ENCODE measurements around the gene FBXL15.

Gene FBXL15

GRCh38 chr10:102457591-102458150, 37.0 kb downstream of the FBXL15 start:
- DNase-seq (ENCODE audit: low read depth), result no peak

DNA sequence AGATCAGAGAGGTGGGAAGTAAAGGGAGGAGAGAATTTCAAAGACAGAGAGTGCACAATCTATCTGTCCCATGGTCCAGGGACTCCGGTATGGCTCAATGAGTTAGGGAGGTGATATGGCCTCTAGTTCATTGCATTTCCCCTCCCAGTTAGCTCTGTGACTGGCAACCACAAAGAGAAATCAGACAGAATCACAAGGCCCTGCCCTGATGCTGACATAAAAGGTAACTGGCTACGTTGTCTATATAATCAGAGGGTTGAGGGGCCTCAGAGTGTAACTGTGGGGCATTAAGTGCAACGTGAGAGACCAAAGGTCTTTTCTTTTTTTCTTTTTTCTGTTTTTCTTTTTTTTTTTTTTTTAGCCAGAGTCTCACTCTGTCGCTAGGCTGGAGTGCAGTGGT, 38.0 kb downstream of the FBXL15 start:
- DNase-seq (ENCODE audit: low read depth), result no peak

DNA sequence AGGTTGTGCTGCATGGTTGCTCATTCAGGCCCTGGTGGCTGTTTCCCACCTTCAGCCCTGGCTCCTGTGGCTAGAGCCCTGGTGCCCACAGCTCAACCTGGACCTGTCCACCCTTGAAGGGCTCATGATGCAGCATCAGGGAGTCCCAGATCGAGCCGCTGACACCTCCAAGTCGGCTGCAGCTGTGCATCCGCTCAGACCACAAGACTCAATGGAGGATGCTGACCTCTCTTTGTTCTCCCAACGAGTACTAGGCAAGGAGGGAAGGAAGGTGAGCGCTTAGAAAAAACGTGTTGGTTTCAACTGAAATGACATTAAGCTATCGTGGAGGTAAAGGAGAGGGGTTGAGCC, 40.2 kb downstream of the FBXL15 start:
- no peak for DNase-seq (ENCODE audit: low read depth)

DNA sequence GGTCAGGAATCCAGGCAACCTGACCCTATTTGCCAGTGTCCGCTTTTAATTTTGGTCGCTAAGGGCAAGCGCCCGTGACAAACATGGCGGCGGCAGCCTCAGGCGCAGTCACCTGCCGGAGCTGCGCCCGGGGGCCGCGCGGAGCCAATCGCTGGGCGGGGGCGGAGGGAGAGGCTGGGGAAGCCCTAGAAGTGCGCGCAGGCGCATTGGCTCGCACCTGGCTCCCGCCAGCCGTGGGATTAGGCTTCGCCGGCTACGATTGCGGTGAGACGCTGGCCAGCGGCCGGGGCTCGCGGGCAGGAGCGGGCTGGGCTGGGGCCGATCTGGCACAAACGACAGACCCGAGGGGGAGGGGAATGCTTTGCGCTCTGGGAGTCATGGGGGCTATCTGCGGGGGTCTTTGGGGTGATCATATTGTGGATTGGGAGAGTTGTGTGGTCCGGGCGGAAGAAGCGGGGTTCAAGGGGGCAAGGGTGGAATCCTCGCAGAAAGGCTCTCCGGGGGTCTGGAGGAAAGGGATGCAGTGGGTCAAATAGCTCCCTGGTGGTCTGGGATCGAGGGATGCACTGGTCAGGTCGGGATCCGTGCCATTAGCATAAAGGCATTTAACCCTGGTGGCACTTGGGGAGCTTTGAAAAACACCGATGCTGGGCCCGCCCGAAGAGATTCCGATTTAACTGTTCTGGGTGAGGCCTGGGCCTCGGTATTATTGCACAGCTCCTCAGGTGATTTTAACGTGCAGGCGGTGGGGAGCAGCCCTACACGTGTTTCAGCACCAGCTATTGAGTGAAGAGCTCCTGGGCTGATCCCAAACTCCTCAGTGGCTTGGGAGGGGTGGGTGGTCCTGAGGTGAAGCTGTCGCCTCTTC, 40.8 kb downstream of the FBXL15 start:
- DNase-seq (ENCODE audit: low read depth), result peak; percentile 86

DNA sequence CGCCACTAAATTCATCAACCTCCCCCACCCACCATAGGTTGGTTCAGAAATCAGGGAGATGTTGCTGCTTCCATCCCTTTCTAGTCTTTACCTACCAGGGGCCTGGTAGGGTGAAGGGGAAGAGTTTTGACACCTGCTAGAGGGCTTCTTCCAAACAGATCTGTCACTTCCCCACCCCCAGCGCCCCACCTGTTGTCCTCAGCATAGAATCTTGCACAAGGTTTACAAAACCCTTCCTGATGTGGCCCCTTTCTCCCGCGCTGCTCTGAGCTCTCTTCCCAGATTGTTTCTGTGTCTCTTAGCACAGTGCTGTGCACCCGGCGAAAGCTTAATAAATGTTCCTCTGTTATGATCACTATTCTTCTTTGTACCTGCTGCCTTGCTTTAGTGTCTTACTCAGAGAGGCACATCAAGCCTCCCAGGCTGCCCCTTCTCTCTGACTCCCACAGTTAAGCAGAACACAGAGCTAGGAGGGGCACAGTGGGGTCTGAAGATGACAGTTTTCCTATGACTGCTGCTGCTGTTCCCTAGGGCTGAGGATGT, 41.9 kb downstream of the FBXL15 start:
- no peak for DNase-seq (ENCODE audit: low read depth)

DNA sequence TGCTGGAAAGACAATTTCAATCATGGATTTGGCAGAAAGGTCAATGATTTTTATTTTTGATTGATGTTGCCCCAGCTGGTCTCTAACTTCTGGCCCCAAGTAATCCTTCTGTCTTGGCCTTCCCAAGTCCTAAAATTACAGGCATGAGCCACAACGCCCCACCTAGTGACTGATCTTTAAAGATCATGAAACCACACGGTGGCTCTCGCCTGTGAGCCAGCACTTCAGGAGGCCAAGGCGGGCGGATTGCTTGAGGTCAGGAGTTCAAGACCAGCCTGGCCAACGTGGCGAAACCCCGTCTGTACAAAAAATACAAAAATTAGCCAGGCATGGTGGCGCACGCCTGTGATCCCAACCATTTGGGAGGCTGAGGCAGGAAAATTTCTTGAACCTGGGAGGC, 43.3 kb downstream of the FBXL15 start:
- no peak for DNase-seq (ENCODE audit: low read depth)

GRCh38 chr10:102465466-102465865, 44.8 kb downstream of the FBXL15 start:
- DNase-seq (ENCODE audit: low read depth), result no peak

GRCh38 chr10:102467318-102467717, 46.7 kb downstream of the FBXL15 start:
- DNase-seq (ENCODE audit: low read depth), result no peak

GRCh38 chr10:102467971-102468438, 47.4 kb downstream of the FBXL15 start:
- DNase-seq (ENCODE audit: low read depth), result no peak

GRCh38 chr10:102468683-102469082, 48.0 kb downstream of the FBXL15 start:
- no peak for DNase-seq (ENCODE audit: low read depth)

DNA sequence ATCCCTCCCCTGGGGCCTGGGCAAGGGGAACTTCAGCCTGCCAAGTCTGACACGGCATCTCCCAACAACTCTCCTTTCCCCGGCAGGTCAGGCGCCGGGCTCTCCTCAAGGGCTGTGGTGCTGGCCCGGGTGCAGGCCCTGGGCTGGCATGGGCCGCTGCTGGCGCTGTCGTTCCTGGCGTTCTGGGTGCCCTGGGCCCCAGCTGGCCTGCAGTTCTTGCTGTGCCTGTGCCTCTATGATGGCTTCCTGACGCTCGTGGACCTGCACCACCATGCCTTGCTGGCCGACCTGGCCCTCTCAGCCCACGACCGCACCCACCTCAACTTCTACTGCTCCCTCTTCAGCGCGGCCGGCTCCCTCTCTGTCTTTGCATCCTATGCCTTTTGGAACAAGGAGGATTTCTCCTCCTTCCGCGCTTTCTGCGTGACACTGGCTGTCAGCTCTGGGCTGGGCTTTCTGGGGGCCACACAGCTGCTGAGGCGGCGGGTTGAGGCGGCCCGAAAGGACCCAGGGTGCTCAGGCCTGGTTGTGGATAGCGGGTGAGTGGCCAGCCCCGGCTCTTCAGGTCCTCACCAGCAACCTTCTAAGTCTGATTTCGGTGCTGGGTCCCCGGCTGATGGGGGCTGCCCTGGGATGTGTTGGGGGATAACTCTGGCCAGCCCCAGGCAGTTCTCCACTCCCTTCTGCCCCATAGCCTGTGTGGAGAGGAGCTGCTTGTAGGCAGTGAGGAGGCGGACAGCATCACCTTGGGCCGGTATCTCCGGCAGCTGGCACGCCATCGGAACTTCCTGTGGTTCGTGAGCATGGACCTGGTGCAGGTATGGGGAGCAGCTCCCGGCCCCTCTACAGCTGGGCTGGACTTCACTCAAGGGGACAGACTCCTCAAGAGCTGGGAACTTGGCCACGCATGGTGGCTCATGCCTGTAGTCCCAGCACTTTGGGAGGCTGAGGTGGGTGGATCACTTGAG, 50.2 kb downstream of the FBXL15 start:
- no peak for DNase-seq (ENCODE audit: low read depth)

Measured in activated gamma-delta T cell treated with anti-CD3 and anti-CD28 coated beads, Interleukin-2, amount 50 U/mL, for 16 hours (primary cell).